Keratinocyte (primary cell): ENCODE measurements around the gene PCDHGC4.

Experiments
- EZH2 ChIP-seq: IDR thresholded peaks from one replicate; pipeline ENCODE4 v1.6.1; 2012; ENCODE audit warnings: inconsistent platforms, mild to moderate bottlenecking, low read length, moderate library complexity
- TF ChIP-seq, protein P1 (sequence below), 3 experiments: IDR thresholded peaks in 1 of 3; conservative IDR thresholded peaks in 1 of 3; optimal IDR thresholded peaks in 1 of 3; 2 replicates in 2 of 3; 3 replicates in 1 of 3; pipeline versions ENCODE3 to v1.5.1; 2011; ENCODE audit warnings: low read length in 3 of 3, mild to moderate bottlenecking in 3 of 3, moderate library complexity in 2 of 3, control low read depth in 1 of 3, inconsistent platforms in 1 of 3; ENCODE audit not compliant: insufficient read depth in 2 of 3; ENCODE audit errors: extremely low read depth in 1 of 3

DNA sequence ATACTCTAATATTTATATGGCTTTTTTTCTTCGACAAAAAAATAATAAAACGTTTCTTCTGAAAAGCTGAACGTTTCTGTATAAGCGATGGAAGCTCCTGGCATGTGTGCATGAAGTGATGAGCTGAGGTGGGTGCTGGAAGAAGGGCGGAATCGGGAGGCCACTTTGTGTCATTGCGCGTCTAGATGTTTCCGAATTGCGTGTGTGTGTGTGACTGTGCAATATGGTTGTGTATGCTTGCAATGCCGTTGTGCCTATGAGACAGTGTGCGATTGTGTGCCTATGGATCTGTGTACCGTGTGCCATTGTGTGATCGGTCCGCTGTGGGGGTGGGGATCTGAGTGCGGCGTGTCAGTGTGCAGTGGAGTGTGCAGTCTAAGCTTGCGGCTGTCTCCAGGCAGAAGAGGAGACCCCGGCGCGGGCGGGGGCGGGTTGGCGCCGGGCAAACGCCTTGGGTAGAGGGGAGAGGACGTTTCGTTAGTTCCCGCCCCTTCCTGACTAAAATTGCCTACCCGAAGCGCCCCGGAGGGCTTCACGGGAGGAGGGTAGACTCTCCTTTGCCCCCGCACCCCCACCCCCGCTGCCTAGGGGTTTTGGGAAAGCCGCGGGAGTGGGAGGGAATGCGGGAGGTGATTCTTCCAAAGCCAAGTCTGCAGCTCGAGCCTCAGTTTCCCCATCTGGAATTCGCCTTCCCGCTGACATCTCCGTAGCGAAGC is 28.2 kb downstream of the PCDHGC4 start:
- TF ChIP-seq, protein P1, sequence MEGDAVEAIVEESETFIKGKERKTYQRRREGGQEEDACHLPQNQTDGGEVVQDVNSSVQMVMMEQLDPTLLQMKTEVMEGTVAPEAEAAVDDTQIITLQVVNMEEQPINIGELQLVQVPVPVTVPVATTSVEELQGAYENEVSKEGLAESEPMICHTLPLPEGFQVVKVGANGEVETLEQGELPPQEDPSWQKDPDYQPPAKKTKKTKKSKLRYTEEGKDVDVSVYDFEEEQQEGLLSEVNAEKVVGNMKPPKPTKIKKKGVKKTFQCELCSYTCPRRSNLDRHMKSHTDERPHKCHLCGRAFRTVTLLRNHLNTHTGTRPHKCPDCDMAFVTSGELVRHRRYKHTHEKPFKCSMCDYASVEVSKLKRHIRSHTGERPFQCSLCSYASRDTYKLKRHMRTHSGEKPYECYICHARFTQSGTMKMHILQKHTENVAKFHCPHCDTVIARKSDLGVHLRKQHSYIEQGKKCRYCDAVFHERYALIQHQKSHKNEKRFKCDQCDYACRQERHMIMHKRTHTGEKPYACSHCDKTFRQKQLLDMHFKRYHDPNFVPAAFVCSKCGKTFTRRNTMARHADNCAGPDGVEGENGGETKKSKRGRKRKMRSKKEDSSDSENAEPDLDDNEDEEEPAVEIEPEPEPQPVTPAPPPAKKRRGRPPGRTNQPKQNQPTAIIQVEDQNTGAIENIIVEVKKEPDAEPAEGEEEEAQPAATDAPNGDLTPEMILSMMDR (optimal IDR thresholded peaks at IDR 0.05 in 1 of 3, IDR thresholded peaks at IDR 0.05 in 1 of 3, conservative IDR thresholded peaks at IDR 0.05 in 1 of 3; ENCODE audit: extremely low read depth in 1 of 3, insufficient read depth in 2 of 3, low read length in 3 of 3), result peak in 1 of 3 experiments; percentile 13
- no peak for TF ChIP-seq EZH2
